IMR-90 (cell line): ENCODE results near the gene STEAP3. TPM values are rescaled to one million over a fixed set of nuclear protein-coding genes. Genes with fewer than 3 reads are reported as not detected.

Source experiments
- ATAC-seq: fragments of 200-7000 bp; cut with Tn5 transposase; 2 replicates; pipeline ENCODE4 v1.9.1; 2020; ENCODE audit warnings: low read depth, mild to moderate bottlenecking, moderate library complexity
- BruUV-seq: library from RNA; stranded (reverse); fragments of 400-500 nt; replicated peaks from 2 replicates; lab custom pipeline; 2021; lab: Mats Ljungman, UMichigan
- CTCF ChIA-PET: fragments of 300-600 bp; formaldehyde crosslinking; extraction: SDS; loops from one replicate; lab custom pipeline; 2021; ENCODE audit warnings: antibody characterized with exemption; lab: Yijun Ruan, JAX
- POLR2A ChIA-PET: fragments of 300-600 bp; sonication (Branson Sonifier 250); formaldehyde crosslinking; loops from one replicate; lab custom pipeline; 2022; ENCODE audit warnings: antibody characterized with exemption; ENCODE audit not compliant: unreplicated experiment; lab: Charles Lee
- DNase-seq: peaks from one replicate; pipeline ENCODE4 v3.0.0; 2013
- H2AFZ ChIP-seq: replicated peaks from 2 replicates; pipeline ENCODE3; 2013; ENCODE audit warnings: low read length, mild to moderate bottlenecking; ENCODE audit not compliant: poor library complexity
- H2AK5ac ChIP-seq: 2 replicates; pipeline ENCODE4 v1.6.1; 2013; ENCODE audit warnings: low read depth, low read length, inconsistent platforms
- H2AK9ac ChIP-seq: replicated peaks from 2 replicates; pipeline ENCODE3; 2013; ENCODE audit warnings: mild to moderate bottlenecking, low read depth, low read length, moderate library complexity; ENCODE audit not compliant: poor library complexity
- H2BK120ac ChIP-seq: 2 replicates; pipeline ENCODE4 v1.6.1; 2013; ENCODE audit warnings: low read depth, low read length, inconsistent platforms
- H2BK15ac ChIP-seq: 3 replicates; pipeline ENCODE4 v1.6.1; 2013; ENCODE audit warnings: low read depth, low read length, inconsistent platforms
- H2BK20ac ChIP-seq: 2 replicates; pipeline ENCODE4 v1.6.1; 2013; ENCODE audit warnings: low read depth, mild to moderate bottlenecking, inconsistent platforms, low read length, moderate library complexity
- H2BK5ac ChIP-seq: 2 replicates; pipeline ENCODE4 v1.6.1; 2013; ENCODE audit warnings: mild to moderate bottlenecking, low read depth, low read length, inconsistent platforms; ENCODE audit not compliant: poor library complexity, severe bottlenecking
- H3K14ac ChIP-seq: replicated peaks from 2 replicates; pipeline ENCODE4 v1.6.1; 2013; ENCODE audit warnings: low read depth, low read length, inconsistent platforms
- H3K18ac ChIP-seq: 2 replicates; pipeline ENCODE4 v1.6.1; 2013; ENCODE audit warnings: low read depth, low read length, control low read depth
- H3K23ac ChIP-seq: 2 replicates; pipeline ENCODE4 v1.6.1; 2013; ENCODE audit warnings: low read depth, low read length, inconsistent platforms
- H3K27ac ChIP-seq: 2 replicates; pipeline ENCODE4 v1.5.1; 2013; ENCODE audit warnings: mild to moderate bottlenecking, control low read depth, low read length; ENCODE audit not compliant: insufficient read depth
- H3K27me3 ChIP-seq: 2 replicates; pipeline ENCODE4 v1.6.1; 2013; ENCODE audit warnings: low read length; ENCODE audit not compliant: control insufficient read depth, insufficient read depth
- H3K36me3 ChIP-seq: 2 replicates; pipeline ENCODE4 v1.6.1; 2013; ENCODE audit warnings: low read length, mixed read lengths; ENCODE audit not compliant: control insufficient read depth, insufficient read depth
- H3K4ac ChIP-seq: 2 replicates; pipeline ENCODE4 v1.6.1; 2013; ENCODE audit warnings: low read depth, low read length, inconsistent platforms
- H3K4me1 ChIP-seq: 2 replicates; pipeline ENCODE4 v1.6.1; 2013; ENCODE audit warnings: low read length, mixed read lengths; ENCODE audit not compliant: control insufficient read depth, insufficient read depth
- H3K4me2 ChIP-seq: 2 replicates; pipeline ENCODE4 v1.6.1; 2013; ENCODE audit warnings: low read depth, mild to moderate bottlenecking, control low read depth, low read length, moderate library complexity
- H3K4me3 ChIP-seq: 2 replicates; pipeline ENCODE4 v1.5.1; 2013; ENCODE audit warnings: low read depth, mild to moderate bottlenecking, control low read depth, low read length, moderate library complexity; ENCODE audit not compliant: insufficient read depth
- H3K56ac ChIP-seq: 2 replicates; pipeline ENCODE4 v1.6.1; 2013; ENCODE audit warnings: low read length, inconsistent platforms; ENCODE audit not compliant: insufficient read depth; ENCODE audit errors: extremely low read depth
- H3K79me1 ChIP-seq, 2 experiments: 2 replicates each; pipeline ENCODE4 v1.6.1; 2013; ENCODE audit warnings: low read length in 2 of 2, inconsistent platforms in 1 of 2, low read depth in 1 of 2
- H3K9ac ChIP-seq: 2 replicates; pipeline ENCODE4 v1.6.1; 2013; ENCODE audit warnings: low read depth, low read length, control low read depth
- H3K9me1 ChIP-seq: 2 replicates; pipeline ENCODE4 v1.6.1; 2013; ENCODE audit warnings: low read length, inconsistent platforms; ENCODE audit not compliant: insufficient read depth
- H3K9me3 ChIP-seq: 2 replicates; pipeline ENCODE4 v1.6.1; 2013; ENCODE audit warnings: low read length; ENCODE audit not compliant: control insufficient read depth, insufficient read depth
- H4K20me1 ChIP-seq: 2 replicates; pipeline ENCODE4 v1.6.1; 2013; ENCODE audit warnings: low read length, inconsistent platforms; ENCODE audit not compliant: insufficient read depth
- H4K5ac ChIP-seq: 2 replicates; pipeline ENCODE4 v1.6.1; 2013; ENCODE audit warnings: mild to moderate bottlenecking, low read depth, low read length, control low read depth
- H4K8ac ChIP-seq, 2 experiments: 2 replicates each; pipeline ENCODE4 v1.6.1; 2013; ENCODE audit warnings: low read depth in 2 of 2, low read length in 2 of 2, control low read depth in 1 of 2, inconsistent platforms in 1 of 2
- H4K91ac ChIP-seq: 2 replicates; pipeline ENCODE4 v1.6.1; 2013; ENCODE audit warnings: low read depth, low read length, inconsistent platforms; ENCODE audit not compliant: insufficient read depth
- BHLHE40 ChIP-seq: fragments of 150-350 bp; IDR thresholded peaks from 2 replicates; pipeline ENCODE4 v1.6.1; 2016; ENCODE audit warnings: mild to moderate bottlenecking, low read depth, low read length
- CHD1 ChIP-seq: IDR thresholded peaks from 2 replicates; pipeline ENCODE4 v1.6.1; 2012; ENCODE audit warnings: low read depth, low read length, improper control_type of control experiment
- MAFK ChIP-seq: IDR thresholded peaks from 2 replicates; pipeline ENCODE4 v1.6.1; 2012; ENCODE audit warnings: low read depth, low read length, improper control_type of control experiment
- MXI1 ChIP-seq: IDR thresholded peaks from 2 replicates; pipeline ENCODE4 v1.6.1; 2012; ENCODE audit warnings: low read depth, mild to moderate bottlenecking, low read length, moderate library complexity, borderline replicate concordance
- POLR2A ChIP-seq: IDR thresholded peaks from 2 replicates; pipeline ENCODE4 v1.6.1; 2012; ENCODE audit warnings: mild to moderate bottlenecking, low read depth, low read length
- RAD21 ChIP-seq: IDR thresholded peaks from 2 replicates; pipeline ENCODE4 v1.6.1; 2012; ENCODE audit warnings: low read length, improper control_type of control experiment
- RCOR1 ChIP-seq: IDR thresholded peaks from 2 replicates; pipeline ENCODE4 v1.6.1; 2012; ENCODE audit warnings: mild to moderate bottlenecking, low read length, improper control_type of control experiment; ENCODE audit not compliant: insufficient replicate concordance
- RFX5 ChIP-seq: IDR thresholded peaks from 2 replicates; pipeline ENCODE4 v1.8.0; 2012; ENCODE audit warnings: low read depth, mild to moderate bottlenecking, low read length, moderate library complexity
- SMC3 ChIP-seq: fragments of 150-350 bp; IDR thresholded peaks from 2 replicates; pipeline ENCODE4 v1.6.1; 2016; ENCODE audit warnings: low read depth, mild to moderate bottlenecking, antibody characterized with exemption, low read length, moderate library complexity
- USF2 ChIP-seq: fragments of 150-350 bp; IDR thresholded peaks from 2 replicates; pipeline ENCODE4 v1.6.1; 2017; ENCODE audit warnings: mild to moderate bottlenecking, antibody characterized with exemption, low read length, low read depth
- dilution Hi-C: fragments of 300-500 bp; cut with HindIII; formaldehyde crosslinking; loops from one replicate; pipeline ENCODE4 v1.14.3; 2018; ENCODE audit warnings: low sequenced_read_pairs; ENCODE audit not compliant: unreplicated experiment
- in situ Hi-C: fragments of 300-500 bp; cut with MboI; formaldehyde crosslinking; loops from 3 replicates; pipeline ENCODE4 v1.14.3; 2019; ENCODE audit warnings: low sequenced_read_pairs, inconsistent platforms, mixed read lengths
- intact Hi-C: fragments of 100-400 bp; cut with micrococcal nuclease; formaldehyde crosslinking; loops from 2 replicates; pipeline ENCODE4 v1.10.0; 2022
- polyA plus RNA-seq, 3 experiments: library from polyadenylated mRNA; depleted of rRNA; stranded (reverse); fragments of >200 nt; gene quantifications; 2 replicates each; pipeline ENCODE4 v1.2.3, GENCODE V29; 2012; ENCODE audit warnings: low replicate concordance in 1 of 3
- total RNA-seq: library from RNA; depleted of rRNA; stranded (reverse); fragments of >200 nt; gene quantifications from 2 replicates; pipeline ENCODE4 v1.2.3, GENCODE V29; 2012

The STEAP3 gene
- total and polyA plus RNA-seq, 2 of the 4 experiments (the other 2 are of a cell fraction): 19.4 to 43.9 TPM

GRCh38 chr2:119267604-119268003 is 44.0 kb downstream of the STEAP3 start:
- H2AFZ ChIP-seq: no peak overlapping the region
- H3K79me1 ChIP-seq: no peaks in the 10 kb centered on the region
- H3K27ac ChIP-seq: no peak overlapping the region
- no peaks in the 10 kb centered on the region; the same call in 1 of the 2 replicates for H3K9me1 ChIP-seq
- H3K4ac ChIP-seq: no peak overlapping the region
- no peak overlapping the region for H4K91ac ChIP-seq
- H3K14ac ChIP-seq: no peak overlapping the region
- no peak overlapping the region for H3K4me3 ChIP-seq
- H3K23ac ChIP-seq: no peak overlapping the region
- no peak overlapping the region for H2AK5ac ChIP-seq
- H2BK5ac ChIP-seq: no peak overlapping the region
- no peak overlapping the region for H4K5ac ChIP-seq
- H3K9ac ChIP-seq: no peak overlapping the region
- H3K56ac ChIP-seq: no peak overlapping the region
- ChIA-PET POLR2A (no interaction called here), CTCF (no interaction called here)
- H4K8ac ChIP-seq: no peak overlapping the region
- H3K4me1 ChIP-seq: no peaks in the 10 kb centered on the region
- ATAC-seq (no peak), DNase-seq (no peak)
- no peak overlapping the region for H2BK15ac ChIP-seq
- no peak overlapping the region for H2AK9ac ChIP-seq
- dilution Hi-C loops: no loop called here
- no peaks in the 10 kb centered on the region for H3K9me3 ChIP-seq
- TF ChIP-seq RFX5 (no peak), RCOR1 (no peak), MXI1 (no peak), RAD21 (no peak), MAFK (no peak), BHLHE40 (no peak), USF2 (no peak), CHD1 (no peak), POLR2A (no peak), SMC3 (no peak)
- H2BK120ac ChIP-seq: no peak overlapping the region
- H2BK20ac ChIP-seq: no peak overlapping the region
- H3K36me3 ChIP-seq: no peaks in the 10 kb centered on the region
- in situ Hi-C loops: loop anchor here (25.0 kb wide), 1 partner anchor 105 kb away; the partner anchor contains the start of gene C1QL2
- no peaks in the 10 kb centered on the region for H4K20me1 ChIP-seq
- H3K27me3 ChIP-seq: no peaks in the 10 kb centered on the region
- intact Hi-C loops: no loop called here
- H3K4me2 ChIP-seq: no peak overlapping the region
- H3K18ac ChIP-seq: no peak overlapping the region
- BruUV-seq: no TSS peak
